ENCODE results near the gene SYT1. TPM values are rescaled to one million over a fixed set of nuclear protein-coding genes. Genes with fewer than 3 reads are reported as not detected.

Gene SYT1
- polyA plus RNA-seq, 3 donors = 0.72 TPM; not detected in 2

- H4K20me1 ChIP-seq (ENCODE audit: insufficient read depth, low read length) = no peaks in the 10 kb centered on the region
- no peak overlapping the region for H3K4me2 ChIP-seq (replicated peaks; ENCODE audit: extremely low read depth, low read length, poor library complexity, severe bottlenecking)
- no peak overlapping the region for H3K27ac ChIP-seq (ENCODE audit: low read depth in 1 of 2, low read length in 2 of 2)
- no peak for DNase-seq
- no peaks in the 10 kb centered on the region for H3K36me3 ChIP-seq (replicated peaks in 1 of 2; ENCODE audit: control insufficient read depth in 1 of 2, insufficient read depth in 2 of 2, low read length in 2 of 2)
- no peak overlapping the region for H3K27ac Mint-ChIP-seq
- H3K4me3 ChIP-seq (replicated peaks in 1 of 3; ENCODE audit: low read depth in 2 of 3, low read length in 3 of 3) = no peak overlapping the region
- no peak for TF ChIP-seq CTCF (IDR thresholded peaks at IDR 0.05)
- H3K9ac ChIP-seq (ENCODE audit: insufficient read depth, low read length, poor library complexity, severe bottlenecking) = no peak overlapping the region
- no peaks in the 10 kb centered on the region for H3K4me1 Mint-ChIP-seq
- H2AFZ ChIP-seq (ENCODE audit: insufficient read depth, low read depth, low read length, poor library complexity, severe bottlenecking) = no peak overlapping the region
- H3K4me3 Mint-ChIP-seq = no peak overlapping the region
- no peaks in the 10 kb centered on the region for H3K9me3 ChIP-seq (replicated peaks in 1 of 2; ENCODE audit: control insufficient read depth in 1 of 2, insufficient read depth in 1 of 2, low read length in 2 of 2)
- WGBS (ENCODE audit: insufficient coverage) = 81% methylated on average over 2 of the region's 3 CpGs
- H3K36me3 Mint-ChIP-seq = no peaks in the 10 kb centered on the region
- no peaks in the 10 kb centered on the region for H3K27me3 Mint-ChIP-seq (ENCODE audit: low read depth in 3 of 3)
- intact Hi-C loops (cut with micrococcal nuclease) = no loop called here
- H3K27me3 ChIP-seq (ENCODE audit: control insufficient read depth in 2 of 2, insufficient read depth in 2 of 2, low read length in 2 of 2) = no peaks in the 10 kb centered on the region
- H3K9me3 Mint-ChIP-seq = no peaks in the 10 kb centered on the region
- H3K79me2 ChIP-seq (ENCODE audit: insufficient read depth, low read length) = no peaks in the 10 kb centered on the region
- H3K4me1 ChIP-seq (ENCODE audit: control insufficient read depth in 1 of 2, insufficient read depth in 2 of 2, low read length in 2 of 2) = no peaks in the 10 kb centered on the region
These were observed 95.0 kb downstream of the SYT1 start for GRCh38 chr12:78959556-78959955.

GRCh38 chr12:78961171-78961570 lies 96.6 kb downstream of the SYT1 start:
- Mint-ChIP-seq H3K9me3 (no peaks in the 10 kb centered on the region), H3K27ac (no peak overlapping the region)

More at GRCh38 chr12:78961171-78961570, 96.6 kb downstream of the SYT1 start:
- no peak overlapping the region for H3K27ac ChIP-seq (ENCODE audit: low read depth in 1 of 2, low read length in 2 of 2)
- H3K79me2 ChIP-seq (ENCODE audit: insufficient read depth, low read length) = no peaks in the 10 kb centered on the region
- H3K27me3 ChIP-seq (ENCODE audit: control insufficient read depth in 2 of 2, insufficient read depth in 2 of 2, low read length in 2 of 2) = no peaks in the 10 kb centered on the region
- no peak overlapping the region for H3K4me2 ChIP-seq (replicated peaks; ENCODE audit: extremely low read depth, low read length, poor library complexity, severe bottlenecking)
- Mint-ChIP-seq H3K4me1 (no peaks in the 10 kb centered on the region), H3K36me3 (no peaks in the 10 kb centered on the region), H3K27me3 (ENCODE audit: low read depth in 3 of 3) (no peaks in the 10 kb centered on the region), H3K4me3 (no peak overlapping the region)
- no peak for TF ChIP-seq CTCF (IDR thresholded peaks at IDR 0.05)
- intact Hi-C loops (cut with micrococcal nuclease) = no loop called here
- no peaks in the 10 kb centered on the region for H3K4me1 ChIP-seq (ENCODE audit: control insufficient read depth in 1 of 2, insufficient read depth in 2 of 2, low read length in 2 of 2)
- no peak overlapping the region for H2AFZ ChIP-seq (ENCODE audit: insufficient read depth, low read depth, low read length, poor library complexity, severe bottlenecking)
- H4K20me1 ChIP-seq (ENCODE audit: insufficient read depth, low read length) = no peaks in the 10 kb centered on the region
- H3K4me3 ChIP-seq (replicated peaks in 1 of 3; ENCODE audit: low read depth in 2 of 3, low read length in 3 of 3) = no peak overlapping the region
- H3K9ac ChIP-seq (ENCODE audit: insufficient read depth, low read length, poor library complexity, severe bottlenecking) = no peak overlapping the region
- no CpG with 5 or more reads among the region's 2 CpGs for WGBS (ENCODE audit: insufficient coverage)
- H3K9me3 ChIP-seq (replicated peaks in 1 of 2; ENCODE audit: control insufficient read depth in 1 of 2, insufficient read depth in 1 of 2, low read length in 2 of 2) = no peaks in the 10 kb centered on the region
- H3K36me3 ChIP-seq (replicated peaks in 1 of 2; ENCODE audit: control insufficient read depth in 1 of 2, insufficient read depth in 2 of 2, low read length in 2 of 2) = no peaks in the 10 kb centered on the region
- no peak for DNase-seq

All from CD14-positive monocyte (primary cell).